Measurements from ENCODE around the gene NMRK2.

NMRK2 gene

DNA sequence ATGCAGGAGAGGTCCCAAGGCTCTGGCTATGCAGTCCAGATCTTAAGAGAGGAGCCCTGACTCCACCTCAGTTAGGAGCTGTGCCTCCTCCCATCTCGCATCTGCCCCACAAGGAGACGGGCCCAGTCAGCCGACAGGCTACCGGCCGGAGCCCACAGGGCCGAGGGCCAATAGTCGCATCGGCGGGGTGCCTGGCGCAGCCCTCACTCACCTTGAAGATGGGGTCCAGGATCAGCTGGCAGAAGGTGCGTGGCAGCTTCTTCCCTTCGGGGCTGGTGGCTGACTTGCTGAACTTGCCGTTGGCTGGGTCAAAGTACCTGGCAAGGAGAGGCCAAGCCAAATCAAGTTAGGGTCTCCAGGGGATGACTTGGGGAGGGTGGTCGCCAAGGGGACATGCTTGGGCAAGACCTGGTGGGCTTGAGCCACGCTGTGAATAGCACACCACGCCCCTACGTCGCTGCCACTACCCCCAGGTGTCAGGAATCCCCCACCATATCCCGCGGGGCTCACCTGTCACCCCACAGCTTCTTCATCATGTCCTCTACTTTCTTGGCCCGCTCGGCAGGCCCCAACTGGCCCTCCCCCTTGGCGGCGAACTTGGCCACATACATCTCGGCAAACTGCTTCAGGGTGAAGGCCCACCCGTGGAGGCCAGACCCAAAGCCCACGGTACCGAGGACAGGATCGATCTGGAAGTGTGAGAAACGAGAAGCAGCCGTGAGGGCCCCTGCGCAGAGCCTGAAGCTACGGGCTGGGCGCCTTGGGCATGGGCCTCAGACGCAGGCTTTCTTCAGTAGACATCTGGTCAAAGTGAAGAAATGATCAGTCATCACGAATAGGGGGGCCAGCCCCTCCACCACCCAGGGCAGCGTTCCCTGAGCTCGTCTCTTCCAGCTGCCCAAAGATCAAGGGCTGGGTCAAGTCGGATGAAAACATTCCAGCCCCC is 49.1 kb downstream of the NMRK2 start:
- DNase-seq (ENCODE audit: low spot score): no peak

DNA sequence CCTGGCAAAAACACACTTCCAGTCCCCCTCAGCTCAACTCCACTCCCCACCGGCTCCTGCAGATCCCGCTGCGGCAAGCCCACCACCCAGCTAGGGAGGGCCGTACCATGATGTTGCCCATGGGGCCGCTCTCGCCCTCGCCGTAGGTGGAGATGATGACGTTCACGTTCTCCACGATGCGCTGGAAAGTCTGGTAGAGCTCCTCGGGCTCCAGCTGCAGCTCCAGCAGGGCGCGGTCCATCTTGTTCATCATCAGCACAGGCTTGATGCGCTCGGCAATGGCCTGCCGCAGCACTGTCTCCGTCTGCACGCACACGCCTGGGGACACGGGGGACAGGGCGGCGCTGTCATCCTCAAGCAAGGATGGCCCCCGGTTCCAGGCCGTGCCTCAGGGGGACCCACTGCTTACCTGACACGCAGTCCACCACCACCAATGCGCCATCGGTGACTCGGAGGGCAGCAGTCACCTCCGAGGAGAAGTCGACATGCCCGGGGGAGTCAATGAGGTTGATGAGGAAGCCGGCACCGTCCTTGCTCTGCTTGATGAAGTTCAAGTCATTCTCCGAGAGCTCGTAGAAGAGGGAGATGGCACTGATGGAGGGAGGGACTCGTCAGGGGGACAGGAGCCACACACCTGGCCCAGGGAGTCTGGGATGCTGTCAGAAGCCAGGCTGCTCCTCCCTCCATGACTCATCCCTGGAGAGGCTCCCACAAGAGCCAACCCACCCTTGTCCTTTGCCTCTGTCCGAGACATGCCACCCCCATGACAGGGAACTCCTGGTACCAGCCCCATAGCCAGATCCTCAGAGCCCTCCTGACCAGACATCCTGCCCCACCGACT is 50.1 kb downstream of the NMRK2 start:
- DNase-seq (ENCODE audit: low spot score): no peak

GRCh38 chr19:3983542-3983914 is 50.7 kb downstream of the NMRK2 start:
- DNase-seq (ENCODE audit: low spot score): no peak

DNA sequence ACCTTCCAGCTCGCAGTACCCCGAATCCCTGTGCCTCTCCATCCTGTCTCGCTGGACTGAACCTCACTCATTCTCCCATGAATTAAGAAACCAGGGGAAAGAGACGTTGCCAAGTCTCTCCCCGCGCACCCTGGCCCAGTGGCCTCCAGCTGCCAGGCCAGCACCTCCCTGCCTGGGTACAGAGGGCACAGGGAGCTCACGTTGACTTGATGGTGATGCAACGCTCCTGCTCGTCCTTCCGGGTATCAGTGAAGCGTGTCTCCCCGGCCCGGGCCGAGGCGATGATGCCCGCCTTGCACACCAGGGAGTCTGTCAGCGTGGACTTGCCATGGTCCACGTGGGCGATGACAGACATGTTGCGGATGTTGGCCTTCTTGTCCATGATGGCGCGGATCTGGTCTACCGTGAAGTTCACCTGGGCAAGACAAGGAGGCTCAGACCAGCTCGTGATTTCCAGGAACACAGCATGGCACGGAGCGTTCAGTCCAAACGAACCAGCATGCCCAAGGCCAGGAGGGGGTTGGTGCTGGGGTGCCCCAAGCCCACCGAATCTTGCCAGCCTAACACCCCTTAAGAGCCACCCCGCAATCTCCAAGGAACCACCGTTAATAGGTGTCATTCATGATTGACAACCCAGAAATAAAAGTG is 51.2 kb downstream of the NMRK2 start:
- DNase-seq (ENCODE audit: low spot score): peak; percentile 47

DNA sequence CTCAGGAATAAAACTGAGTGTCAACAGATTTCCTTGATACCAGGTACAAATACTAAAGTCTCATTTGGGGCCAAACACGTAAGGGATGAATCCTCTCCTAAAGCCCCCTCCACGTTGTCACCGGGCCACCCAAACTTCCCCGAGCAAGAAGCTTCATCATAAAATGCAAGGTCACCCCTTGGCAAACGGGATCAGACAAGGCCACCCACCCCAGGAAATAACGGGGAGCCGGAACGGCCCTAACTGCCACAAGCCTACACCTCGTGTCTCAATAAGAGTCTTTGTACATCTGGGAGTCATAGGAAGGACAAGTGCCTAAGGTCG is 51.7 kb downstream of the NMRK2 start:
- DNase-seq (ENCODE audit: low spot score): no peak

DNA sequence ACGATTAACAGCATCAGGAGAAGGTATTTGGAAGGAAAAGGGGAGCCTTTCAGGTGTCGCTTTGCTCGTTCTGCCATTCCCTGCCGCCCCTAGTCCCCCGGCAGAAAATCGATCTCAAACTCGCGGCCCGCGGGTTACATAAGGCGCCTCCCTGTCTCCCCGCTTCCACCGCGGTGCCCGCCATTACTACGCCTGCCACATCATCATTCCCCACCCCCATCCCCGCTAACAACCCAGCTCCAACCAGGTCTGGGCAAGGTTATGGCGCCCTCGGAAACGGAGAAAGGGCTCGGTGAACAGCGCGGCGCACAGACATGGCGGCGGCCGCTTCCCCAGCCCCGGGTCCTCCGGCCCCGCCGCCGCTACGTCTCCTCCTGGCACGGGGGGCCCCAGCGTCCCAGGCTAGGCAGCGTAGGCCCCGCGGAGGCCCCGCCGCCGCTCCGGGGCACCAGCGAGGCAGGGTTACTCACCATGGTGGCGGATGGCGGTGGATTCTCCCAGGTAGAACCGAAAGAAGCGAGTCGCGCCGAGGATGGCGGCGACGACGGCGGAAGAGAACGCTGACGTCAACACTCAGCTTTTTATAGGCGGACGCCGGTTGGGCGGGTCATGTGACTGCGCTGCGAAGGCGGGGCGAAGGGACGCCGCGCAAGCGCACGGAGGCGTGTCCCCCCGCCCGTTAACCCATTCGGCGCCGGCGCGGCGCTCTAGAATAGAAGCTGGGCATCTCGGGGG is 52.2 kb downstream of the NMRK2 start, which contains the start of gene EEF2:
Gene EEF2 (minus strand): TSS at position 556 of the 735 bp plus-strand sequence. CDS start 83 bp downstream, at position 473.
- DNase-seq (ENCODE audit: low spot score): peak; percentile 93

DNA sequence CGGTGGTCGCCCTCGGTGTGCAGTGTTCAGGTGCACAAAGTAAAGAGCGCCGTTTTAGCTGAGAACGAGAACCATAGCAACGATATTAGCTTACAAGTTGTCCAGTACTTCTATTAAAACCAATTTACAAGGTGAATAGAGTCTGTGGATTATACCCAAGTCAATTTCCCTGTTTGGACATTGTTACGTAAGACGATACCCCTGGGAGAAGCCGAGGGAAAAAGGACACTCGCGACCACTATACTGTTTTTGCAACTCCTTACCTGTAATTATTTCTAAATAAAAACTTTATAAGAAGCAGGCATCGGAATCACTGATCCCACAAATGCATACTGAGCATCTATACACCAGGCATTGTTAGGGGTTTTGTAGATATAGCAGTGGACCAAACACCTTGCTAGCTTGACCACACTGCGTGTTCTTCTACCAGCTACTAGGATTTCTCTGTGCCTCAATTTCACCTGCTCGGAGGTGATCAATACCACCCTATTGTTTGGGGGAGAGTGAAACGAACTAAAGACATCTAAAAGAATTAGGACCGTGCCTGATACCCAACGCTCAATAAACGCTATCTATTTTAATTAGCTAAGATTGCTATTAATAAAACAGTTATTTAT is 52.9 kb downstream of the NMRK2 start:
- no peak for DNase-seq (ENCODE audit: low spot score)

DNA sequence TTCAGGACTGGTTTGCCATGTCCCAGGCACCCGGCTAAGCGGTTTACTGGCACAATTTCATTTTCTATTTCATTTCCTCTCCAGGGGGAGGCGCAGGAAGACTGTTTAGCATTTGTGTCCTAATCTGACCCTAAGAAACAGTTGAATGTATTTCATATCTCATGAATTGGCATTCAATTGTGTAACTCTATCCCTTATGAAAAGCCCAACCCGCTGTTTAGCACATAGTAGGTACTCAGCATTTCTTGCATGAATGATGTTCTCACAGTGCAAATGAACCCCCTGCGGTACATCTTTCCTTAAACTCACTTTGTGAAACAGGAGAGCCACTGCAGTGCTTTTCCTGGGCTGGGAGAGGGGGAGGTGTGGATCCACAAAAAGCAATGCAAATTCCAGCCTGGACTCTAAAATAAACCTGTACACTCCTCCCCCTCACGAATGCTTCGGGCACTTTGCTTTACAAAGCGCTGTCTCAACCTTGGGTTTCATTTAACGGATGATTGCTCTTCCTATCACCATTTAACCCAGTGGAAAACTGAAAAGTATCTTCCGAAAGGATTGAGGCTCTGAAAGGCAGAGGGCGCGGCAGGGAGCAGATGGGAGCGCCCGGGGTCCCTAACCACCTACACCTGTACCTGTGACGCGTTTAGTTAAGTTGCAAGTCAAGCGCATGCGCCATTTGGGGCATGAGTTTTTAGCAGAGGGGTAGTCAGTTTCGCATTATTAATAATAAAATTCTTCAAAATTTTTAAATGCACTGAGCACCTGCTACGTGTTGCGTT is 53.6 kb downstream of the NMRK2 start:
- DNase-seq (ENCODE audit: low spot score): peak; percentile 61

DNA sequence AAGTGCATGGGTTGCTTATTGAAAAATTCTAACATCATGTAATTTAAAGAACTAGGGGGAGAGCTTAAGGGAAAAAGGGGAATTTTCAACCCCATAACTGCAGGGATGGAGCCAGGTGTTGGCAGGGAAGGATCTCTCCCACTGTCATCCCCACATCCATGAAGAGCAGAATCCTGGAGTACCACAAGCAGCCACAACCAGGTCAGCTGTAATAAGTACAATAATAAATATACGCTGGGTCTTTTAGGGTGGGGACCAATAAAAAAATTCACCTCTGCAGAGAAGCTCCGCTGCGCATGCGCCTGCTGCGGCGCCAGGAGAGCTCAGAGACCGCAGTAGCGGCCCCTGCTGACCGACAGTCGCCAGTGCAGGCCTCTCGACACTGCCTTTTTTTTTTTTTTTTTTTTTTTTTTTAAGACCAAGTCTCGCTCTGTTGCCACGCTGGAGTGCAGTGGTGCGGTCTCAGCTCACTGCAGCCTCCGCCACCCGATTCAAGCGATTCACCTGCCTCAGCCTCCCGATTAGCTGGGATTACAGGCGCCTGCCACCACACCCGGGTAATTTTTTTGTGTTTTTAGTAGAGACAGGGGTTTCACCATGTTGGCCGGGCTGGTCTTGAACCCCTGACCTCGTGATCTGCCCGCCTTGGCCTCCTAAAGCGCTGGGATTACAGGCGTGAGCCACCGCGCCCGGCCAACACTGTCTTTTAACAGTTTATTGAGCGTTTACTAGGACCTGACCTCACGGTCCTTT is 54.9 kb downstream of the NMRK2 start:
- peak; percentile 89 for DNase-seq (ENCODE audit: low spot score)

DNA sequence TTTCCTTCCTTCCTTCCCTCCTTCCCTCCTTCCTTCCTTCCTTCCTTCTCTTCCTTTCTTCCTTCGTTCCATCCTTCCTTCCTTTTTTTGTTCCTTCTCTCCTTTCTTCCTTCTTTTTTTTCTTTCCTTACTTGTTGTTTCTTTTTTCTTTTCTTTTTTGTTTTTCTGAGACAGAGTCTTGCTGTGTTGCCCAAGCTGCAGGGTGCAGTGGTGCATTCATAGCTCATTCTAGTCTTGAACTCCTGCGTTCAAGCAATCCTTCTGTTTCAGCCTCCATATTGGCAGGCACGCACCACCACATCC is 57.9 kb downstream of the NMRK2 start:
- no peak for DNase-seq (ENCODE audit: low spot score)
